ENCODE measurements around the gene ATP11B.

DNA sequence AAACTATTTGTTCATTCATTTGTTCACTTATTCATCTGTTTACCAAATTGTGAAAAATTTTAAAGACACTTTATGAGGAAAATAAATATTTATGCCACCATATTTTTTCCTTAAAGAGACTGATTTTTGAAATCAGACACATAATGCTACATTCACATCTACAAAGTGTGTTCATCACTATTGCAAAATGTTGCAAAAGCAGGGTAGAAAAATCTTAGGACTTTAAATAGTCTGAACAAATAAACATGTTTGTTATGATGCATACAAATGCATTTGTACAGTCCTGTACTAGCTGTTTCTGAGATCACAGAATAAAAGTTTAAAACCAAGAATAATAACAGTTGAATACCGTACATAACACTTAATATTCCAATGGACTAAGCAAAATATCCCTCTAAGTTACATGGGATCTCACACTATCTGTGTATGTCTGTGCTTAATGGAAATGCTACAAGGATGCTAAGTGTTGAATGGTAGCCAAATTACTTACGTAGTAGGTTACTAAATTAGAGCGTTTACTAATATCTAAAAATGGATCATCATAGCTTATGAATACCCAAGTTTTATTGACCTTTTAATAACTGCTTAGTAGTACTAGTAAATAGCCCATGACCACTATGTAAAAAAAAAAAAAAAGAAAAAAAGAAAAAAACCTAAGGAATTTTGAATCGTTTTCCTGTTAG is 25.1 kb downstream of the ATP11B start:
- TF ChIP-seq, protein P1, sequence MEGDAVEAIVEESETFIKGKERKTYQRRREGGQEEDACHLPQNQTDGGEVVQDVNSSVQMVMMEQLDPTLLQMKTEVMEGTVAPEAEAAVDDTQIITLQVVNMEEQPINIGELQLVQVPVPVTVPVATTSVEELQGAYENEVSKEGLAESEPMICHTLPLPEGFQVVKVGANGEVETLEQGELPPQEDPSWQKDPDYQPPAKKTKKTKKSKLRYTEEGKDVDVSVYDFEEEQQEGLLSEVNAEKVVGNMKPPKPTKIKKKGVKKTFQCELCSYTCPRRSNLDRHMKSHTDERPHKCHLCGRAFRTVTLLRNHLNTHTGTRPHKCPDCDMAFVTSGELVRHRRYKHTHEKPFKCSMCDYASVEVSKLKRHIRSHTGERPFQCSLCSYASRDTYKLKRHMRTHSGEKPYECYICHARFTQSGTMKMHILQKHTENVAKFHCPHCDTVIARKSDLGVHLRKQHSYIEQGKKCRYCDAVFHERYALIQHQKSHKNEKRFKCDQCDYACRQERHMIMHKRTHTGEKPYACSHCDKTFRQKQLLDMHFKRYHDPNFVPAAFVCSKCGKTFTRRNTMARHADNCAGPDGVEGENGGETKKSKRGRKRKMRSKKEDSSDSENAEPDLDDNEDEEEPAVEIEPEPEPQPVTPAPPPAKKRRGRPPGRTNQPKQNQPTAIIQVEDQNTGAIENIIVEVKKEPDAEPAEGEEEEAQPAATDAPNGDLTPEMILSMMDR (IDR thresholded peaks at IDR 0.05; ENCODE audit: insufficient read depth, low read length, poor library complexity, severe bottlenecking) = no peak
- TF ChIP-seq EZH2phosphoT487 (conservative IDR thresholded peaks at IDR 0.05; ENCODE audit: low read length) = no peak
